Keratinocyte (primary cell): Measurements from ENCODE around the gene PTGES2. TPM values are rescaled to one million over a fixed set of nuclear protein-coding genes. Genes with fewer than 3 reads are reported as not detected.

ENCODE experiments used
- DNase-seq: peaks from one replicate; pipeline ENCODE4 v3.0.0-alpha.2; 2011; ENCODE audit warnings: low read depth, missing footprints, low spot score
- FAIRE-seq: peaks from 2 replicates; lab custom pipeline; 2011; peaks lifted over from hg19 to GRCh38; lab: Jason Lieb, UNC
- H2AFZ ChIP-seq: 2 replicates; pipeline ENCODE4 v1.6.0; 2012; ENCODE audit warnings: low read length, control low read depth, inconsistent platforms; ENCODE audit not compliant: control insufficient read depth
- H3K27ac ChIP-seq: 2 replicates; pipeline ENCODE4 v1.5.1; 2011; ENCODE audit warnings: low read length; ENCODE audit not compliant: control insufficient read depth, insufficient read depth
- H3K27me3 ChIP-seq: 3 replicates; pipeline ENCODE4 v1.6.0; 2011; ENCODE audit warnings: low read length; ENCODE audit not compliant: control insufficient read depth, insufficient read depth; ENCODE audit errors: extremely low read depth
- H3K36me3 ChIP-seq, 2 experiments: 2 replicates in 1 of 2; 3 replicates in 1 of 2; pipeline ENCODE4 v1.5.1; 2011; ENCODE audit warnings: low read length in 2 of 2, mild to moderate bottlenecking in 1 of 2; ENCODE audit not compliant: control insufficient read depth in 2 of 2, insufficient read depth in 2 of 2; ENCODE audit errors: extremely low read depth in 1 of 2
- H3K4me1 ChIP-seq: 3 replicates; pipeline ENCODE4 v1.5.1; 2011; ENCODE audit warnings: low read length; ENCODE audit not compliant: control insufficient read depth, insufficient read depth; ENCODE audit errors: extremely low read depth
- H3K4me2 ChIP-seq: 3 replicates; pipeline ENCODE4 v1.6.0; 2011; ENCODE audit warnings: low read depth, low read length; ENCODE audit not compliant: control insufficient read depth, insufficient read depth; ENCODE audit errors: extremely low read depth
- H3K4me3 ChIP-seq, 3 experiments: fragments of 200-600 bp in 1 of 3; sonication (generic) in 1 of 3; 2 replicates in 2 of 3; 3 replicates in 1 of 3; pipeline ENCODE4 v1.5.1; 2011 to 2016; ENCODE audit warnings: low read length in 3 of 3, mild to moderate bottlenecking in 3 of 3, control low read depth in 2 of 3, inconsistent platforms in 1 of 3, low read depth in 1 of 3, mixed read lengths in 1 of 3, mixed run types in 1 of 3, moderate library complexity in 1 of 3; ENCODE audit not compliant: control insufficient read depth in 2 of 3, insufficient read depth in 2 of 3; ENCODE audit errors: extremely low read depth in 1 of 3
- H3K79me2 ChIP-seq: 2 replicates; pipeline ENCODE4 v1.6.0; 2012; ENCODE audit warnings: low read length; ENCODE audit not compliant: control insufficient read depth, insufficient read depth
- H3K9ac ChIP-seq: 3 replicates; pipeline ENCODE4 v1.6.0; 2011; ENCODE audit warnings: low read length; ENCODE audit not compliant: control insufficient read depth, insufficient read depth; ENCODE audit errors: extremely low read depth
- H3K9me1 ChIP-seq: 3 replicates; pipeline ENCODE4 v1.6.0; 2011; ENCODE audit warnings: low read length; ENCODE audit not compliant: control insufficient read depth, insufficient read depth; ENCODE audit errors: extremely low read depth
- H3K9me3 ChIP-seq: 2 replicates; pipeline ENCODE4 v1.5.1; 2012; ENCODE audit warnings: low read depth, low read length; ENCODE audit not compliant: control insufficient read depth
- H4K20me1 ChIP-seq: 3 replicates; pipeline ENCODE4 v1.6.0; 2011; ENCODE audit warnings: low read length; ENCODE audit not compliant: control insufficient read depth, insufficient read depth; ENCODE audit errors: extremely low read depth
- EZH2 ChIP-seq: IDR thresholded peaks from one replicate; pipeline ENCODE4 v1.6.1; 2012; ENCODE audit warnings: inconsistent platforms, mild to moderate bottlenecking, low read length, moderate library complexity
- dilution Hi-C: fragments of 300-500 bp; cut with MboI; formaldehyde crosslinking; loops from one replicate; pipeline ENCODE4 v1.7.0; 2020; ENCODE audit warnings: low sequenced_read_pairs; ENCODE audit not compliant: extremely low pct_ligation_motif_present
- polyA plus RNA-seq, 5 experiments: library from polyadenylated mRNA; depleted of rRNA in 3 of 5; stranded (reverse) in 3 of 5; stranded (forward) in 1 of 5; unstranded in 1 of 5; fragments of >200 nt; gene quantifications; 1 replicate in 1 of 5; 2 replicates in 3 of 5; 3 replicates in 1 of 5; pipeline versions ENCODE4 v1.2.1 to v1.2.3, GENCODE V29; 2011 to 2012; ENCODE audit warnings: missing spikeins in 2 of 5, low read depth in 1 of 5, low replicate concordance in 1 of 5
- TF ChIP-seq, protein P1 (sequence below), 3 experiments: IDR thresholded peaks in 1 of 3; conservative IDR thresholded peaks in 1 of 3; optimal IDR thresholded peaks in 1 of 3; 2 replicates in 2 of 3; 3 replicates in 1 of 3; pipeline versions ENCODE3 to v1.5.1; 2011; ENCODE audit warnings: low read length in 3 of 3, mild to moderate bottlenecking in 3 of 3, moderate library complexity in 2 of 3, control low read depth in 1 of 3, inconsistent platforms in 1 of 3; ENCODE audit not compliant: insufficient read depth in 2 of 3; ENCODE audit errors: extremely low read depth in 1 of 3

PTGES2 gene
- polyA plus RNA-seq, 1 donor (not counting 4 experiments of a cell fraction or from before 2014, with no cell fraction given) = 68.7 TPM

DNA sequence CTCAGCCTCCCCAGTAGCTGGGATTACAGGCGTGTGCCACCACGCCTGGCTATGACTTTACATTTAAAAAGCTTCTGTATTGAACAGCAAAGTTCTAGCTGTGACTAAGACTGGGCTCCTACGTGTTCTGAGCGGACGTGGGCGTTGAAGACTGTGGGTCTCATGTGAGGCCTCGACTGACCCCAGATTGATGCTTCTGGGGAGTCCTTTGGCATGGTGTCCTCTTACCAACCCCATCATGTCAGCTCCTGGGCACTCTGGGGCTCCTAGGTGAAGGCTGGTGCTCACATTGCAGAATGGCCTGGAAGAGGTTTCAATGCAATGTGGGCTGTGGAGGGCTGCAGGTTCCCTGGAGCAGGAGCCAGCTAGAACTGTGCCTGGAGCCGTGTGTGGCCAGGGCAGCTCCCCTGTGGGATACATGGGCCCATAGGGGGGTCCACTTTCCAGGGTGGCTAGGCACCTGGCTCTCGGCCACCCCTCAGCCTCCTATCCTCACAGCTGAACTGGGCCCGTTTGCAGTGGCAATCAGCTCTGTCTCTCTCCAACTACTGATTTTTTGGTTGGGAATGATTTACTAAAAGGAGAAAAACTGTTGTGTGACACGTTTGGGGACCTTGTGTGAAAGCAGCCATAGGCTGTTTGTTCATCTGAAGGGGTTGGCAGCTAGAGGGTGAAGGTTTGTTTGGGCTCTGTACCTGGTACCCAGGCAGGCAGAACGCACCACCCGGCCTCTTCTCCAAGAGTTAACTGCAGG lies 29.8 kb downstream of the PTGES2 start:
- no peaks in the 10 kb centered on the region for H3K9me3 ChIP-seq
- no peaks in the 10 kb centered on the region for H3K27me3 ChIP-seq
- H3K79me2 ChIP-seq = peaks cover 28% of the 10 kb centered on the region
- H3K27ac ChIP-seq = peak overlapping the region; percentile 91
- peak overlapping the region; percentile 99 for H3K4me2 ChIP-seq
- no peak for DNase-seq
- peaks cover 5% of the 10 kb centered on the region for H4K20me1 ChIP-seq
- peak overlapping the region; percentile 91 for H3K9ac ChIP-seq
- dilution Hi-C loops = no loop called here
- H3K36me3 ChIP-seq = peaks cover 13 to 14% of the 10 kb centered on the region in 2 experiments
- TF ChIP-seq, protein P1, sequence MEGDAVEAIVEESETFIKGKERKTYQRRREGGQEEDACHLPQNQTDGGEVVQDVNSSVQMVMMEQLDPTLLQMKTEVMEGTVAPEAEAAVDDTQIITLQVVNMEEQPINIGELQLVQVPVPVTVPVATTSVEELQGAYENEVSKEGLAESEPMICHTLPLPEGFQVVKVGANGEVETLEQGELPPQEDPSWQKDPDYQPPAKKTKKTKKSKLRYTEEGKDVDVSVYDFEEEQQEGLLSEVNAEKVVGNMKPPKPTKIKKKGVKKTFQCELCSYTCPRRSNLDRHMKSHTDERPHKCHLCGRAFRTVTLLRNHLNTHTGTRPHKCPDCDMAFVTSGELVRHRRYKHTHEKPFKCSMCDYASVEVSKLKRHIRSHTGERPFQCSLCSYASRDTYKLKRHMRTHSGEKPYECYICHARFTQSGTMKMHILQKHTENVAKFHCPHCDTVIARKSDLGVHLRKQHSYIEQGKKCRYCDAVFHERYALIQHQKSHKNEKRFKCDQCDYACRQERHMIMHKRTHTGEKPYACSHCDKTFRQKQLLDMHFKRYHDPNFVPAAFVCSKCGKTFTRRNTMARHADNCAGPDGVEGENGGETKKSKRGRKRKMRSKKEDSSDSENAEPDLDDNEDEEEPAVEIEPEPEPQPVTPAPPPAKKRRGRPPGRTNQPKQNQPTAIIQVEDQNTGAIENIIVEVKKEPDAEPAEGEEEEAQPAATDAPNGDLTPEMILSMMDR (optimal IDR thresholded peaks at IDR 0.05 in 1 of 3, IDR thresholded peaks at IDR 0.05 in 1 of 3, conservative IDR thresholded peaks at IDR 0.05 in 1 of 3; ENCODE audit: extremely low read depth in 1 of 3, insufficient read depth in 2 of 3, low read length in 3 of 3) = no peak
- TF ChIP-seq EZH2 = no peak
- H3K4me3 ChIP-seq = peak overlapping the region in 1 of 3 experiments; percentile 88
- no peak overlapping the region for H2AFZ ChIP-seq
- H3K9me1 ChIP-seq = no peaks in the 10 kb centered on the region
- no peak for FAIRE-seq
- H3K4me1 ChIP-seq = peaks cover 37% of the 10 kb centered on the region

GRCh38 chr9:128096616-128097536 lies 30.7 kb downstream of the PTGES2 start:
- DNase-seq (no peak), FAIRE-seq (no peak)
- H3K4me2 ChIP-seq = no peak overlapping the region
- H3K36me3 ChIP-seq = peaks cover 6% of the 10 kb centered on the region in 2 experiments
- H3K4me3 ChIP-seq = no peak overlapping the region
- H4K20me1 ChIP-seq = peaks cover 5% of the 10 kb centered on the region
- no peak overlapping the region for H3K27ac ChIP-seq
- dilution Hi-C loops = no loop called here
- no peaks in the 10 kb centered on the region for H3K9me1 ChIP-seq
- H3K9ac ChIP-seq = no peak overlapping the region
- peaks cover 30% of the 10 kb centered on the region for H3K79me2 ChIP-seq
- no peak overlapping the region for H2AFZ ChIP-seq
- no peaks in the 10 kb centered on the region for H3K27me3 ChIP-seq
- peaks cover 37% of the 10 kb centered on the region for H3K4me1 ChIP-seq
- no peak for TF ChIP-seq EZH2
- TF ChIP-seq, protein P1 (optimal IDR thresholded peaks at IDR 0.05 in 1 of 3, IDR thresholded peaks at IDR 0.05 in 1 of 3, conservative IDR thresholded peaks at IDR 0.05 in 1 of 3; ENCODE audit: extremely low read depth in 1 of 3, insufficient read depth in 2 of 3, low read length in 3 of 3) = no peak
- no peaks in the 10 kb centered on the region for H3K9me3 ChIP-seq
